RWPE1 (cell line): Measurements from ENCODE around the gene UQCRH.
"Not testable (repeated sequence)": the region's sequence is repeated elsewhere in the genome, so short reads cannot be mapped to it uniquely, and the experiment has no call there.

Experiments
- CTCF ChIA-PET: fragments of 350-600 bp; sonication (Branson Sonifier 250); formaldehyde crosslinking; extraction: SDS; loops from one replicate; lab custom pipeline; 2021; lab: Yijun Ruan, JAX
- POLR2A ChIA-PET: fragments of 400-600 bp; formaldehyde crosslinking; extraction: SDS; loops from one replicate; lab custom pipeline; 2020; ENCODE audit warnings: antibody characterized with exemption; ENCODE audit not compliant: low non-redundant PET; lab: Yijun Ruan, JAX
- DNase-seq: peaks from one replicate; pipeline ENCODE4 v3.0.0; 2012; ENCODE audit warnings: low spot score
- H3K27ac ChIP-seq: fragments of 450-650 bp; 2 replicates; pipeline ENCODE4 v1.5.1; 2017
- TF ChIP-seq, protein P1 (sequence below): fragments of 450-650 bp; conservative IDR thresholded peaks from 2 replicates; pipeline ENCODE4 v1.5.1; 2017; ENCODE audit warnings: low read depth, mild to moderate bottlenecking

The UQCRH gene

DNA sequence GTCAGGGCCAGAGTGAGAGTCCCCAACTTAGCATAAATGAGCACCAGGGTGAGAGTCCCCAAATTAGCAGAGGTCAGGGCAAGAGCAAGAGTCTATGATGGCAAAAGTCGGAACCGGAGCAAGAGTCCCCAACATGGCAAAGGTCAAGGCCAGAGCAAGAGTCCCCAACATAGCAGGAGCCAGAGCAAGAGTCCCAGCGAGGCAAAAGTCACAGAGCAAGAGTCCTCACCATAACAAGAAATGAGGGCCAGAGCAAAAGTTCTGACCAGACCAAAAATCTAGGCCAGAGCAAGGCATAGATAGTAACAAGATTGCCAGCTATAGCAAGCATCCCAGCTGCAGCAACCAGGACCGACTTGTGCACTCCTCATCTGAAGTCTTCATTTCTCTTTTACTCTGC is 40.2 kb downstream of the UQCRH start:
- ChIA-PET CTCF (interaction anchor here (1.0 kb wide), 1 partner anchor 14 kb away, joined by 3 read pairs; no protein-coding TSS in a partner anchor), POLR2A (no interaction called here)
- TF ChIP-seq, protein P1, sequence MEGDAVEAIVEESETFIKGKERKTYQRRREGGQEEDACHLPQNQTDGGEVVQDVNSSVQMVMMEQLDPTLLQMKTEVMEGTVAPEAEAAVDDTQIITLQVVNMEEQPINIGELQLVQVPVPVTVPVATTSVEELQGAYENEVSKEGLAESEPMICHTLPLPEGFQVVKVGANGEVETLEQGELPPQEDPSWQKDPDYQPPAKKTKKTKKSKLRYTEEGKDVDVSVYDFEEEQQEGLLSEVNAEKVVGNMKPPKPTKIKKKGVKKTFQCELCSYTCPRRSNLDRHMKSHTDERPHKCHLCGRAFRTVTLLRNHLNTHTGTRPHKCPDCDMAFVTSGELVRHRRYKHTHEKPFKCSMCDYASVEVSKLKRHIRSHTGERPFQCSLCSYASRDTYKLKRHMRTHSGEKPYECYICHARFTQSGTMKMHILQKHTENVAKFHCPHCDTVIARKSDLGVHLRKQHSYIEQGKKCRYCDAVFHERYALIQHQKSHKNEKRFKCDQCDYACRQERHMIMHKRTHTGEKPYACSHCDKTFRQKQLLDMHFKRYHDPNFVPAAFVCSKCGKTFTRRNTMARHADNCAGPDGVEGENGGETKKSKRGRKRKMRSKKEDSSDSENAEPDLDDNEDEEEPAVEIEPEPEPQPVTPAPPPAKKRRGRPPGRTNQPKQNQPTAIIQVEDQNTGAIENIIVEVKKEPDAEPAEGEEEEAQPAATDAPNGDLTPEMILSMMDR: no peak
- DNase-seq: no peak
- H3K27ac ChIP-seq: peak overlapping the region; percentile 16

DNA sequence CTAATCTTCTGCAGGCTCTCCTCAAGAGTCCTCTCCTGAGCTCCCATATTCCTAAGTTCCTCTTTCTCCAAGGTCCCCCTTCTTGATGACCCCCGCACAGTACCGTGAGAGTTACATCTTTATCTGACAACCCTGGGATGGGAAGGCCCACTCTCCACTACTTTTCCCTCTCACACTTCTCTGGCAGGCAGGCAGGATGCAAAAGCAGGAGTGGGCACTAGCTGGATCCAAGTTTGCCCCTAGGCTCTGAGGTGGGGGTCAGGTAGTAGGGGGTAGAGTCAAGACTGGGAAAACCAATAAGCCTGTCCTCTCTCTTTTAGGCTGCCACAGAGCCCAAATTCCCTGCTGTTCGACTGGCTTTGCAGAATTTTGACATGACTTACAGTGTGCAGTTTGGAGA is 41.0 kb downstream of the UQCRH start:
- no peak for DNase-seq
- H3K27ac ChIP-seq: no peak overlapping the region
- ChIA-PET CTCF (no interaction called here), POLR2A (no interaction called here)
- TF ChIP-seq, protein P1: no peak

DNA sequence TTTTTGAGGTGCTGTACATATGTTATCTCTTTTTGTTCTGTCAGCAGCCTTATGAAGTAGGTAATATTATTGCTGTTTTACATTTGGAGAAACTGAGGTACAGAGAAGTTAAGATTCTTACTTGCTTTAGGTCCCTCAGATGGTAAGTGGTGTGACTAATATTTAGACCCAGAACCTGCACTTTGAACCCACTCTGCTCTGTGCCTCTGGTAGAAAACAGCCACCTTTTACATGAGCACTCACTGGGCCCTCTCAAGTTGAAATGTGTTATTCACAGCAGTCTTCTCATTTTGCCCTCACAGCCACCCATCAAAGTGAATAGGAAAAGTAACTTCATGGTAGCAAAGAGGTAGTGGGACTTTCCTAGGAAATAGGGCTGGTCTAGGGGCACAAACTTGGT is 41.8 kb downstream of the UQCRH start:
- H3K27ac ChIP-seq: no peak overlapping the region
- CTCF ChIA-PET: interaction anchor here (0.7 kb wide), 1 partner anchor 260 kb away, joined by 3 read pairs; no protein-coding TSS in a partner anchor
- no peak for DNase-seq
- POLR2A ChIA-PET: no interaction called here
- TF ChIP-seq, protein P1: no peak

DNA sequence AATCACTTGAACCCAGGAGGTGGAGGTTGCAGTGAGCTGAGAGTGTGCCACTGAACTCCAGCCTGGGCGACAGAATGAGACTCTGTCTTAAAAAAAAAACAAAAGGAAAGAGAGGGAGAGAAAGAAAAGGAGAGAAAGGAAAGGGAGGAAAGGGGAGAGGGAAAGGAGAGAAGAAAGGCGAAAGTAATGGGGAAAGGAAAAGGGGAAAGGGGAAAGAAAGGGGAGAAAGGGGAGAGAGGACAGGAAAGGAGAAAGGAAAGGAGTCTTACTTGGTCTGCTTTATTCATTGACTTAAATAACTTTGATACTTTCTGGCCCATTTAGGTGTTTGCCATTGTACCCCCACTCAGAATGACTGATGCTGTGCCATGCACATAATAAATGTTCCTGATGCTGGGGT is 48.9 kb downstream of the UQCRH start:
- ChIA-PET POLR2A (no interaction called here), CTCF (no interaction called here)
- no peak overlapping the region for H3K27ac ChIP-seq
- TF ChIP-seq, protein P1: no peak
- no peak for DNase-seq

DNA sequence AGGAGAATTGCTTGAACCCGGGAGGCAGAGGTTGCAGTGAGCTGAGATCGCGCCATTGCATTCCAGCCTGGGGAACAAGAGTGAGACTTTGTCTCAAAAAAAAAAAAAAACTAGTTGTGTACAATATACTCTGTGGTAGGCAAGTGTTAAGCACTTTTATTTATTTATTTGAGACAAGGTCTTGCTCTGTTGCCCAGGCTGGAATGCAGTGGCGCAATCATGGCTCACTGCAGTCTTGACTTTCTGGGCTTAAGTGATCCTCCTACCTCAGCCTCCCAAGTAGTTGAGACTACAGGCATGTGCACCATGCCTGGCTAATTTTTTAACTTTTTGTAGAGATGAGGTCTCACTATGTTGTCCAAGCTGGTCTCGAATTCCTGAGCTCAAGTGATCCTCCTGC is 52.4 kb downstream of the UQCRH start:
- DNase-seq, POLR2A ChIA-PET, CTCF ChIA-PET, H3K27ac ChIP-seq: not testable (repeated sequence)

DNA sequence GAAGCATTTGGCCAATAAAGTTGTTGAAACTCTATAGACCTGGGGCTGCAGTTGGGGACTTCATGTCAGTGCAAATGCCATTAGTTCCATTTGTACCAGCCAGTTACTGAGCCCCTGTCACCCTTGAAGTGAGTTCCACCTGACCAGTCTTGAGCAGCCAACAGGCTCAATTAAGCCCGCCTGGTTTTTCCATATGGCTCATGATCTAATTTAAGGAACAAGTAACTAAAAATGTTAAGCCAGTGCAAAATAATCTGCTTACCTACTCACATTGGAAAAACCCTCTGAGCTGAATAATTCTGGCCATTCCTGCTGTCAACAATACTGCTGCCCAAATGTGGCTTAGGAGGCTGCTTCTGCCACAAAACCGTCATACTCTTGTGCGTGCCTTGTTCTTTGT is 58.7 kb downstream of the UQCRH start:
- DNase-seq: no peak
- CTCF ChIA-PET: no interaction called here
- POLR2A ChIA-PET: no interaction called here
- TF ChIP-seq, protein P1: no peak
- H3K27ac ChIP-seq: no peak overlapping the region

DNA sequence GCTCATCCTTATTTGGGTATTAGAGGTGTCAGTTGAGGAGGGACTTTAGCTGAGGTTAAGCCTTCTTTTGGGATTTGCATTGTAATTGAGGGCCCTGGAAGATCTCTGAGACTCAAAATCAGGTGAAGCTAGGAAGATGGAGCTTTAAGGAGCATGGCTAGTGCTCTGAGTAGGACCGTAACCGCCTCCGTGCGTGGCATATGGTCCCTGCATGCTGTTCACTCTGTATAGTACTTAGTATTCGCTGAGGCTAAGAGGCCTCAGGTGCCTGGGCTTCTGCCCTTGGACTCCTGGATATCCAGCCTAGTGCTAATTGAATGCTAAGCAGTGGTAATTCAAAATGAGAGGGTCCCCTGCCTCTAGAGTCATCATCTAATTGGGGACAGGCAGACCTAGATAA is 59.6 kb downstream of the UQCRH start:
- POLR2A ChIA-PET: no interaction called here
- DNase-seq: no peak
- CTCF ChIA-PET: no interaction called here
- no peak overlapping the region for H3K27ac ChIP-seq
- TF ChIP-seq, protein P1: no peak
